Measurements from ENCODE around the gene PEG3.

- TF ChIP-seq EZH2 (IDR thresholded peaks at IDR 0.05; ENCODE audit: borderline replicate concordance) (no peak), CTCF (IDR thresholded peaks at IDR 0.05; ENCODE audit: poor library complexity) (no peak), EZH2phosphoT487 (IDR thresholded peaks at IDR 0.05; ENCODE audit: low read depth, severe bottlenecking, unreplicated experiment) (no peak)
These were observed 17.5 kb upstream of the PEG3 start for GRCh38 chr19:56858026-56858425.
